Measurements from ENCODE around the gene SCMH1. TPM values are rescaled to one million over a fixed set of nuclear protein-coding genes. Genes with fewer than 3 reads are reported as not detected.

SCMH1 gene
- total and polyA plus RNA-seq, 2 experiments from 2014 or later: 15.0 to 19.4 TPM

DNA sequence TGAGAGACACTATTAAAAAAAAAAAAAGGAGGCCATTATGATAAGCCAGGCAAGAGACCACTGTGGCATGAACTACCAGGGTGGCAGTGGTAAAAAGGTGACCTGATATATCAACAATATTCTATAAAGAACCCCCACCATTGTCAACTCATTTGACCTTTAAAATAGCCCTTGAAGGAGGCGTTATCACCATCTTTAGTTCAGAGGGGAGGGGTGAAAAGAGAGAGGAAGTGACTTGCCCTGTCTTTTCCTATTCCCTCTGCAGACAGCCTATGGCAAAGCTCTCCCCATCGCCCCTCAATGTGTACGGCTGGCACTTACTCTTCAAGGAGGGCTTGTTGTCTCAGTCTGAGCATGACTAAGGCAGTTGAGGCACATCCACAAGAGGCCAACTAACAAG is 208.8 kb downstream of the SCMH1 start (continued):
- TF ChIP-seq, protein P1, sequence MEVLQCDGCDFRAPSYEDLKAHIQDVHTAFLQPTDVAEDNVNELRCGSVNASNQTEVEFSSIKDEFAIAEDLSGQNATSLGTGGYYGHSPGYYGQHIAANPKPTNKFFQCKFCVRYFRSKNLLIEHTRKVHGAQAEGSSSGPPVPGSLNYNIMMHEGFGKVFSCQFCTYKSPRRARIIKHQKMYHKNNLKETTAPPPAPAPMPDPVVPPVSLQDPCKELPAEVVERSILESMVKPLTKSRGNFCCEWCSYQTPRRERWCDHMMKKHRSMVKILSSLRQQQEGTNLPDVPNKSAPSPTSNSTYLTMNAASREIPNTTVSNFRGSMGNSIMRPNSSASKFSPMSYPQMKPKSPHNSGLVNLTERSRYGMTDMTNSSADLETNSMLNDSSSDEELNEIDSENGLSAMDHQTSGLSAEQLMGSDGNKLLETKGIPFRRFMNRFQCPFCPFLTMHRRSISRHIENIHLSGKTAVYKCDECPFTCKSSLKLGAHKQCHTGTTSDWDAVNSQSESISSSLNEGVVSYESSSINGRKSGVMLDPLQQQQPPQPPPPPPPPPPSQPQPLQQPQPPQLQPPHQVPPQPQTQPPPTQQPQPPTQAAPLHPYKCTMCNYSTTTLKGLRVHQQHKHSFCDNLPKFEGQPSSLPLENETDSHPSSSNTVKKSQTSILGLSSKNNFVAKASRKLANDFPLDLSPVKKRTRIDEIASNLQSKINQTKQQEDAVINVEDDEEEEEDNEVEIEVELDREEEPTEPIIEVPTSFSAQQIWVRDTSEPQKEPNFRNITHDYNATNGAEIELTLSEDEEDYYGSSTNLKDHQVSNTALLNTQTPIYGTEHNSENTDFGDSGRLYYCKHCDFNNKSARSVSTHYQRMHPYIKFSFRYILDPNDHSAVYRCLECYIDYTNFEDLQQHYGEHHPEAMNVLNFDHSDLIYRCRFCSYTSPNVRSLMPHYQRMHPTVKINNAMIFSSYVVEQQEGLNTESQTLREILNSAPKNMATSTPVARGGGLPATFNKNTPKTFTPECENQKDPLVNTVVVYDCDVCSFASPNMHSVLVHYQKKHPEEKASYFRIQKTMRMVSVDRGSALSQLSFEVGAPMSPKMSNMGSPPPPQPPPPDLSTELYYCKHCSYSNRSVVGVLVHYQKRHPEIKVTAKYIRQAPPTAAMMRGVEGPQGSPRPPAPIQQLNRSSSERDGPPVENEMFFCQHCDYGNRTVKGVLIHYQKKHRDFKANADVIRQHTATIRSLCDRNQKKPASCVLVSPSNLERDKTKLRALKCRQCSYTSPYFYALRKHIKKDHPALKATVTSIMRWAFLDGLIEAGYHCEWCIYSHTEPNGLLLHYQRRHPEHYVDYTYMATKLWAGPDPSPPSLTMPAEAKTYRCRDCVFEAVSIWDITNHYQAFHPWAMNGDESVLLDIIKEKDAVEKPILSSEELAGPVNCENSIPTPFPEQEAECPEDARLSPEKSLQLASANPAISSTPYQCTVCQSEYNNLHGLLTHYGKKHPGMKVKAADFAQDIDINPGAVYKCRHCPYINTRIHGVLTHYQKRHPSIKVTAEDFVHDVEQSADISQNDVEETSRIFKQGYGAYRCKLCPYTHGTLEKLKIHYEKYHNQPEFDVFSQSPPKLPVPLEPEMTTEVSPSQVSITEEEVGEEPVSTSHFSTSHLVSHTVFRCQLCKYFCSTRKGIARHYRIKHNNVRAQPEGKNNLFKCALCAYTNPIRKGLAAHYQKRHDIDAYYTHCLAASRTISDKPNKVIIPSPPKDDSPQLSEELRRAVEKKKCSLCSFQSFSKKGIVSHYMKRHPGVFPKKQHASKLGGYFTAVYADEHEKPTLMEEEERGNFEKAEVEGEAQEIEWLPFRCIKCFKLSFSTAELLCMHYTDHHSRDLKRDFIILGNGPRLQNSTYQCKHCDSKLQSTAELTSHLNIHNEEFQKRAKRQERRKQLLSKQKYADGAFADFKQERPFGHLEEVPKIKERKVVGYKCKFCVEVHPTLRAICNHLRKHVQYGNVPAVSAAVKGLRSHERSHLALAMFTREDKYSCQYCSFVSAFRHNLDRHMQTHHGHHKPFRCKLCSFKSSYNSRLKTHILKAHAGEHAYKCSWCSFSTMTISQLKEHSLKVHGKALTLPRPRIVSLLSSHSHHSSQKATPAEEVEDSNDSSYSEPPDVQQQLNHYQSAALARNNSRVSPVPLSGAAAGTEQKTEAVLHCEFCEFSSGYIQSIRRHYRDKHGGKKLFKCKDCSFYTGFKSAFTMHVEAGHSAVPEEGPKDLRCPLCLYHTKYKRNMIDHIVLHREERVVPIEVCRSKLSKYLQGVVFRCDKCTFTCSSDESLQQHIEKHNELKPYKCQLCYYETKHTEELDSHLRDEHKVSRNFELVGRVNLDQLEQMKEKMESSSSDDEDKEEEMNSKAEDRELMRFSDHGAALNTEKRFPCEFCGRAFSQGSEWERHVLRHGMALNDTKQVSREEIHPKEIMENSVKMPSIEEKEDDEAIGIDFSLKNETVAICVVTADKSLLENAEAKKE (CRISPR knock-in tag; IDR thresholded peaks at IDR 0.05): no peak
- TF ChIP-seq STAT1 (IDR thresholded peaks at IDR 0.05; ENCODE audit: unreplicated experiment): no peak

DNA sequence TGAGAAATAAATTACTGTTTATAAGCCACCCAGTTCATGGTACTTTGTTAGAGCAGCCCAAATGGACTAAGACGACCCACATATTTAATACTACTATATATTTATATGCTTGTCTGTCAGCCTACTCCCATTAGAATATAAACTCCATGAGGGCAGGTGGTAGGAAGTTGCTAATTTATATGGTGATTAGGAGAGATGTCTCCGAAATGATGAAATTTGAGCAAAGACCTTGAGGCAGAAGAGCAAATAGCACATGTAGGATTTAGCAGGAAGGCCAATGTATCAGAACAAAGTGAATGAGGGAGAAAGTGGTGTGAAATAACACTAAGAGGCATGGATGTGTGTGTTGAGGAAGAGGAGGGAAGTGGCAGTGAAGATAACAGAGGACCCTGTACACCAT is 210.0 kb downstream of the SCMH1 start:
- Mint-ChIP-seq H3K4me3 (no peak overlapping the region), H3K36me3 (ENCODE audit: low read depth) (peaks cover 30% of the 10 kb centered on the region), H3K9me3 (no peaks in the 10 kb centered on the region), H3K27me3 (ENCODE audit: insufficient read depth, low read depth, poor library complexity) (peaks cover 4% of the 10 kb centered on the region), H3K4me1 (peaks cover 17% of the 10 kb centered on the region), H3K27ac (no peak overlapping the region)
- no peak overlapping the region for H3K27ac ChIP-seq (ENCODE audit: low read depth)
- H3K79me2 ChIP-seq (replicated peaks; ENCODE audit: insufficient read depth): no peaks in the 10 kb centered on the region
- no peaks in the 10 kb centered on the region for H3K36me3 ChIP-seq (ENCODE audit: insufficient read depth)
- H2AFZ ChIP-seq: no peak overlapping the region
- no peak overlapping the region for H3K4me2 ChIP-seq
- no peaks in the 10 kb centered on the region for H4K20me1 ChIP-seq (replicated peaks; ENCODE audit: insufficient read depth)
- ATAC-seq: no peak
- no peaks in the 10 kb centered on the region for H3K9me2 ChIP-seq (ENCODE audit: insufficient read depth)
- no peaks in the 10 kb centered on the region for H3F3A ChIP-seq (replicated peaks; ENCODE audit: low read depth)
- no peak overlapping the region for H3K4me3 ChIP-seq
- no peak for TF ChIP-seq ETS1 (IDR thresholded peaks at IDR 0.05)
- no peak for TF ChIP-seq STAT1 (IDR thresholded peaks at IDR 0.05; ENCODE audit: unreplicated experiment)
- TF ChIP-seq, protein P1 (CRISPR knock-in tag; IDR thresholded peaks at IDR 0.05): no peak
- TF ChIP-seq, protein P2, sequence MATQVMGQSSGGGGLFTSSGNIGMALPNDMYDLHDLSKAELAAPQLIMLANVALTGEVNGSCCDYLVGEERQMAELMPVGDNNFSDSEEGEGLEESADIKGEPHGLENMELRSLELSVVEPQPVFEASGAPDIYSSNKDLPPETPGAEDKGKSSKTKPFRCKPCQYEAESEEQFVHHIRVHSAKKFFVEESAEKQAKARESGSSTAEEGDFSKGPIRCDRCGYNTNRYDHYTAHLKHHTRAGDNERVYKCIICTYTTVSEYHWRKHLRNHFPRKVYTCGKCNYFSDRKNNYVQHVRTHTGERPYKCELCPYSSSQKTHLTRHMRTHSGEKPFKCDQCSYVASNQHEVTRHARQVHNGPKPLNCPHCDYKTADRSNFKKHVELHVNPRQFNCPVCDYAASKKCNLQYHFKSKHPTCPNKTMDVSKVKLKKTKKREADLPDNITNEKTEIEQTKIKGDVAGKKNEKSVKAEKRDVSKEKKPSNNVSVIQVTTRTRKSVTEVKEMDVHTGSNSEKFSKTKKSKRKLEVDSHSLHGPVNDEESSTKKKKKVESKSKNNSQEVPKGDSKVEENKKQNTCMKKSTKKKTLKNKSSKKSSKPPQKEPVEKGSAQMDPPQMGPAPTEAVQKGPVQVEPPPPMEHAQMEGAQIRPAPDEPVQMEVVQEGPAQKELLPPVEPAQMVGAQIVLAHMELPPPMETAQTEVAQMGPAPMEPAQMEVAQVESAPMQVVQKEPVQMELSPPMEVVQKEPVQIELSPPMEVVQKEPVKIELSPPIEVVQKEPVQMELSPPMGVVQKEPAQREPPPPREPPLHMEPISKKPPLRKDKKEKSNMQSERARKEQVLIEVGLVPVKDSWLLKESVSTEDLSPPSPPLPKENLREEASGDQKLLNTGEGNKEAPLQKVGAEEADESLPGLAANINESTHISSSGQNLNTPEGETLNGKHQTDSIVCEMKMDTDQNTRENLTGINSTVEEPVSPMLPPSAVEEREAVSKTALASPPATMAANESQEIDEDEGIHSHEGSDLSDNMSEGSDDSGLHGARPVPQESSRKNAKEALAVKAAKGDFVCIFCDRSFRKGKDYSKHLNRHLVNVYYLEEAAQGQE (IDR thresholded peaks at IDR 0.05; ENCODE audit: unreplicated experiment): no peak
- peaks cover 6% of the 10 kb centered on the region; the same call in 1 of the 2 replicates for H3K4me1 ChIP-seq (ENCODE audit: insufficient read depth)
- H3K27me3 ChIP-seq (ENCODE audit: insufficient read depth): no peaks in the 10 kb centered on the region
- no peak for DNase-seq (ENCODE audit: low spot score)
